ENCODE measurements around the gene CHD3. TPM values are rescaled to one million over a fixed set of nuclear protein-coding genes. Genes with fewer than 3 reads are reported as not detected.

The CHD3 gene
- total and polyA plus RNA-seq, 2 experiments from 2014 or later: 2.9 to 9.7 TPM

GRCh38 chr17:7945651-7946050, 57.1 kb downstream of the CHD3 start:
- peaks cover 3% of the 10 kb centered on the region for H3K36me3 ChIP-seq (ENCODE audit: insufficient read depth)

GRCh38 chr17:7946441-7946840, 57.9 kb downstream of the CHD3 start:
- Mint-ChIP-seq H3K36me3 (ENCODE audit: low read depth) (peaks cover 64% of the 10 kb centered on the region), H3K4me3 (no peak overlapping the region), H3K27me3 (ENCODE audit: insufficient read depth, low read depth, poor library complexity) (peaks cover 5% of the 10 kb centered on the region), H3K9me3 (no peaks in the 10 kb centered on the region), H3K27ac (no peak overlapping the region), H3K4me1 (no peaks in the 10 kb centered on the region)
- Histone ChIP-seq H3K79me2 (replicated peaks; ENCODE audit: insufficient read depth) (no peaks in the 10 kb centered on the region), H3K9me2 (ENCODE audit: insufficient read depth) (no peaks in the 10 kb centered on the region), H3K36me3 (ENCODE audit: insufficient read depth) (peaks cover 3% of the 10 kb centered on the region), H3K27ac (ENCODE audit: low read depth) (no peak overlapping the region), H3K27me3 (ENCODE audit: insufficient read depth) (no peaks in the 10 kb centered on the region), H3F3A (replicated peaks; ENCODE audit: low read depth) (no peaks in the 10 kb centered on the region), H3K4me2 (no peak overlapping the region), H3K4me1 (ENCODE audit: insufficient read depth) (no peaks in the 10 kb centered on the region), H3K4me3 (no peak overlapping the region), H2AFZ (no peak overlapping the region), H4K20me1 (replicated peaks; ENCODE audit: insufficient read depth) (no peaks in the 10 kb centered on the region; the same call in 1 of the 2 replicates)
- DNase-seq (ENCODE audit: low spot score) (no peak), ATAC-seq (no peak)
- no peak for TF ChIP-seq POLR2AphosphoS5 (IDR thresholded peaks at IDR 0.05; ENCODE audit: low read depth)
- no peak for TF ChIP-seq STAT1 (IDR thresholded peaks at IDR 0.05; ENCODE audit: unreplicated experiment)
- no peak for TF ChIP-seq EZH2 (IDR thresholded peaks at IDR 0.05; ENCODE audit: low read depth, unreplicated experiment)
- no peak for TF ChIP-seq CREB1 (CRISPR knock-in tag; IDR thresholded peaks at IDR 0.05; ENCODE audit: low read depth)
- TF ChIP-seq NANOG (IDR thresholded peaks at IDR 0.05; ENCODE audit: borderline replicate concordance): no peak
- no peak for TF ChIP-seq ZNF331 (CRISPR knock-in tag; IDR thresholded peaks at IDR 0.05; ENCODE audit: low read depth)
- TF ChIP-seq ZNF114 (CRISPR knock-in tag; IDR thresholded peaks at IDR 0.05): no peak
- no peak for TF ChIP-seq EZH2phosphoT487 (IDR thresholded peaks at IDR 0.05; ENCODE audit: unreplicated experiment)
- TF ChIP-seq ETS1 (IDR thresholded peaks at IDR 0.05): no peak
- TF ChIP-seq CTCF (conservative IDR thresholded peaks at IDR 0.05; ENCODE audit: low read depth in 2 of 2): no peak

More at GRCh38 chr17:7945651-7946050, 57.1 kb downstream of the CHD3 start:
- Histone ChIP-seq H2AFZ (no peak overlapping the region), H4K20me1 (replicated peaks; ENCODE audit: insufficient read depth) (no peaks in the 10 kb centered on the region; the same call in 1 of the 2 replicates), H3F3A (replicated peaks; ENCODE audit: low read depth) (no peaks in the 10 kb centered on the region), H3K9me2 (ENCODE audit: insufficient read depth) (no peaks in the 10 kb centered on the region), H3K4me2 (no peak overlapping the region), H3K27ac (ENCODE audit: low read depth) (no peak overlapping the region), H3K4me1 (ENCODE audit: insufficient read depth) (no peaks in the 10 kb centered on the region), H3K79me2 (replicated peaks; ENCODE audit: insufficient read depth) (no peaks in the 10 kb centered on the region), H3K27me3 (ENCODE audit: insufficient read depth) (no peaks in the 10 kb centered on the region), H3K4me3 (no peak overlapping the region)
- Mint-ChIP-seq H3K4me3 (no peak overlapping the region), H3K36me3 (ENCODE audit: low read depth) (peaks cover 70% of the 10 kb centered on the region), H3K27ac (no peak overlapping the region), H3K4me1 (no peaks in the 10 kb centered on the region), H3K27me3 (ENCODE audit: insufficient read depth, low read depth, poor library complexity) (peaks cover 5% of the 10 kb centered on the region), H3K9me3 (no peaks in the 10 kb centered on the region)
- no peak for ATAC-seq
- no peak for DNase-seq (ENCODE audit: low spot score)
- TF ChIP-seq ZNF331 (CRISPR knock-in tag; IDR thresholded peaks at IDR 0.05; ENCODE audit: low read depth): no peak
- no peak for TF ChIP-seq ZNF114 (CRISPR knock-in tag; IDR thresholded peaks at IDR 0.05)
- no peak for TF ChIP-seq CREB1 (CRISPR knock-in tag; IDR thresholded peaks at IDR 0.05; ENCODE audit: low read depth)
- no peak for TF ChIP-seq EZH2 (IDR thresholded peaks at IDR 0.05; ENCODE audit: low read depth, unreplicated experiment)
- no peak for TF ChIP-seq ETS1 (IDR thresholded peaks at IDR 0.05)
- no peak for TF ChIP-seq JUNB (IDR thresholded peaks at IDR 0.05; ENCODE audit: unreplicated experiment)
- no peak for TF ChIP-seq STAT1 (IDR thresholded peaks at IDR 0.05; ENCODE audit: unreplicated experiment)
- no peak for TF ChIP-seq EZH2phosphoT487 (IDR thresholded peaks at IDR 0.05; ENCODE audit: unreplicated experiment)
- no peak for TF ChIP-seq CTCF (conservative IDR thresholded peaks at IDR 0.05; ENCODE audit: low read depth in 2 of 2)
- TF ChIP-seq NANOG (IDR thresholded peaks at IDR 0.05; ENCODE audit: borderline replicate concordance): no peak
- no peak for TF ChIP-seq POLR2AphosphoS5 (IDR thresholded peaks at IDR 0.05; ENCODE audit: low read depth)

Measured in GM23338 (cell line).